ENCODE measurements around the gene PRSS38. TPM values are rescaled to one million over a fixed set of nuclear protein-coding genes. Genes with fewer than 3 reads are reported as not detected.

PRSS38 gene
- total RNA-seq, 1 donor from 2014 or later: not detected

- intact Hi-C loops (cut with micrococcal nuclease): no loop called here
Measured at GRCh38 chr1:227778401-227778947, 37.0 kb upstream of the PRSS38 start.

DNA sequence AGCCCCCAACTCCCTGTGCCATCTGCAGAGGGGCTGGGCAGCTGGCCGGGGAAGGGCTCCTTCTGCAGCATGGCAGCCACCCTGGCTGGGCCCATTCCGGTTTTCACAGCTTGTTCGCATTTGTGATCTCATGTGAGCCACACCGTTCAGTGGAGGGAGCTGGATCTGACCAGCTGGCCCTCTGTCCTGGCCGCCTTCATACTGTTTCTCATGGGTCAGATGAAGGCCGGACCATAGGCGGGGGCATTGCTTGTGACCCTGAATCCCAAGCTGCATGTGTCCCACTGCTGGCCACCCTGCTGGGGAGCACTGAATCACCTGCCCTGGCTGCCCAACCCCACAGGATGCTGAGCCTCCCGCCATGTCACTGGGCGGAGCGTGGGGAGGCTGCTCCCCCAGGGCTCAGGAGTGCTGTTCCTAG lies 36.4 kb upstream of the PRSS38 start:
- intact Hi-C loops (cut with micrococcal nuclease): no loop called here

DNA sequence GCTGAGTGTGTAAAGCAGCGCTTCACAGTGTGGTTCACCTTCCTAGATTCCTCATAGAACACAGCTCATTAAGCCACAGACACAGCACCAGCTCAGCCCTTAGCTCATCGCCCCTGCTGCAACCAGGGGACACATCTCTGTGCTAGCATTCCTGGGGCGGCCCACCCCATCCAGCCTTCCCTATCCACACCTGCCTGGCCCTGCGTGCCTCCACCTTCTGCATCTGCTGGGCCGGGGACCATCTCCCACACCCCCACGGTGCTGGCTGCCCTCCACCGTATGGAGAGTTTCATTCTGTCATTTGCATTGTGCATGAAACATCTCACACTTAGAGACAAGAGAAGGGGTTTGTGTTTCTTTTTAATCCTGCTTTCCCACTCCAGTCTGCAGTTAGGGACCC lies 35.8 kb upstream of the PRSS38 start:
- intact Hi-C loops (cut with micrococcal nuclease): no loop called here

- intact Hi-C loops (cut with micrococcal nuclease): no loop called here
Measured at GRCh38 chr1:227780101-227781044, 35.1 kb upstream of the PRSS38 start.

DNA sequence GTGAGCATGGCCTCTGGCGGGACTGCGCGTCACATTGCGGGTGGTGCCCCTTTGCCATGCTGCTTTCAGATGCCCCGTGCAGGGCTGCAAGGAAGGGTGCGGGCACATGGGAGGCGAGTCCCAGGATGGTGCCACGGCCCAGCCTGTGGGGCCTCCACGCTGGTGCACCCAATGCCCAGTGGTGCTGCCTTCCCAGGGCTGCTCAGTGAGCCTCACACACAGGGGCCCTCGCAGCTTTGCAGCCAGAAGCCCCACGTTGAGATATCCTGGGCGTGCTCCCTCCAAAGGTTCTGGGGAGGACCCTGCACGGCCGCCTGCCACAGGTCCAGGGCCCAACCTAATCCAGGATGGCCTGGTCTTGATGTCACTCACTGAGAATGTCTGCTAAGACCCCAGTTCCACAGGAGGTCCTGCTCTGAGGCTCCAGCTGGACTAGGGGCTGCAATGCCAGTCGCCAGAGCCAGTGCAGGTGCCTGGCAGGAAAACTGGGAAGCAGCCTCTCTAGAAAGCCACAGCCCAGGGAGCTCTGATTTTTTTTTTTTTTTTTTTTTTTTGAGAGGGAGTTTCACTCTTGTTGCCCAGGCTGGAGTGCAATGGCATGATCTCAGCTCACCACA lies 34.1 kb upstream of the PRSS38 start:
- intact Hi-C loops (cut with micrococcal nuclease): no loop called here

GRCh38 chr1:227782226-227782625 lies 33.2 kb upstream of the PRSS38 start:
- intact Hi-C loops (cut with micrococcal nuclease): no loop called here

GRCh38 chr1:227785094-227785804 lies 30.2 kb upstream of the PRSS38 start:
- intact Hi-C loops (cut with micrococcal nuclease): loop anchor here (5.0 kb wide), 1 partner anchor 677 kb away; no protein-coding TSS in a partner anchor

DNA sequence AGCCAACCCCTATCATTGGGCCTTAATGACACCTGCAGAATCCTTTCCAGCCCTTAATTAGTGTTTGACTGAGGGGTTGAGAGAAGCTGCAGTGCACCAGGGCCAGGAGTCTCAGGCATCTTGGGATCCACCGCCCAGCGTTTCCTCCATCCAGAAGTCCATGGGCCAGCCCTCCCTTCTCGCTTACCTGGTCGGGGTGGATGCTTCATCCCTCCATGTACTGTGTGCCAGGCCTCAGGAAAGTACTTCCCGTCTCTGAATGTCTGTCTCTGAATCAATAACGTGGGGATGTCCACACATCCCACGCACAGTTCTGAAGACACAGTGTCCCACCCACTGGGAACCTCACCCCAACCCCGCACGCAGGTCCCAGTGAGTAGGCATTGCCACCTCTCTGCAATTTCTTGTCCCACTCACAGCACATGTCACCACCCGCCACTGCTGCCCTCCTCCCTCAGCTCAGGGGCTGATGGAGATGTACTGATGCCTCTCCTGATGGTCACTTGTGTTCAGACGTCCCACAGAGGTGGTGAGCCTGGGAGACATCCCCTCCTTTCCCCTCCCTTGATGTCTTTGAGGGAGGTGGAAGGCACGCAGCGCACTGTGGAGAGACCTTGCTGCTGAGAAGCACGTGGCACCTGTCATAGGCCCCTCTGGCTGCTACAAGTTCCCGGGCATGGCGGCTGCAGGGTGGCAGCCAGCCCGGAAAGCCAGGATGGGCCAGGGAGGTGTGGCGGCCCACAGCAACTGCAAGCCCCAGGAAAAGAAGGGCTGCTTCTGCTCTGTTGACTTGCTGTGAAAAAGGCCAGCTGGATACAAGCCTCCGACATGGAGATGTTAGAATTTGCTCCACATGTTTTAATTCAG lies 29.4 kb upstream of the PRSS38 start:
- intact Hi-C loops (cut with micrococcal nuclease): loop anchor here (2.0 to 5.0 kb wide), 2 partner anchors 317 to 676 kb away; partner anchors contain the start of gene C1orf35

DNA sequence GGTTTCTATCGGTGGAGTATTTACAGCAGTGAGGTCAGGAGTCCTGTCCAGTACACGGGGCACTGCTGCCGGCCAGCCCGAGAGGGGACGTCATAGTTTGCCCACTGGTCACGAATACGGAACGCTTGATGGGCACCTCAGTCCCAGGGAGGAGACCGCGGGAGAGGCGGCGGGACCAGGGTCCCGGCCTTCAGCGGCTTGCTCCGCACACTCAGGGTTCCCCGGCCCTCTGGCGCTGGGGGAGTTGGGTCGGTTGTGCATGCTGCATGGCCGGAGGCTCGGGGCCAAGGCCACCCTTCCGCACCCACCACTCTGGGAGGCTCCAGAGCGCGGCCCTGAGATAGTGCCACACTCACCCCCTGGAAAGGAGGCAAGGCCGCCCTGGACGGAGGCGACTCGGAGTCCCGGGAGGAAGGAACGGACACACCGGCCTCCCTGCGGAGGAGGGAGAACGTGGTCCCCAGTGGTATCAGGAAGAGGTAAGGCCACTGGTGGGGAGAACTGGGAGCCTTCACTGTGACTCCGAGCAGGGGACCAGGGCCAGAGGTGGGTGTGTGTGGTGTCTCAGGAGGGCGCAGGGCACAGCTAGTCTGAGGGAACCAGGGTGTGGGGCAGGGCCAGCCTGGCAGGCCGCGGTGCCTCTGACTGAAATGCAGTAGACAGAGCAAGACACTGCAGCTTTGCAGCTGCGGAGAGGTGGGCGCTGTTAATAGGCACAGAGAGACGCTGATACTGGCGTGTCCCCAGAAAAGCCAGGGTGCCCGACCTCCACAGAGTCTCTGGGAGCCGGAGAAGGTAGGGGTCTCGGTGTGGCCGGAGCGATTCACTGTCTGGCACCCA lies 28.6 kb upstream of the PRSS38 start:
- intact Hi-C loops (cut with micrococcal nuclease): loop anchor here (2.0 to 5.0 kb wide), 2 partner anchors 316 to 675 kb away; partner anchors contain the start of gene C1orf35

DNA sequence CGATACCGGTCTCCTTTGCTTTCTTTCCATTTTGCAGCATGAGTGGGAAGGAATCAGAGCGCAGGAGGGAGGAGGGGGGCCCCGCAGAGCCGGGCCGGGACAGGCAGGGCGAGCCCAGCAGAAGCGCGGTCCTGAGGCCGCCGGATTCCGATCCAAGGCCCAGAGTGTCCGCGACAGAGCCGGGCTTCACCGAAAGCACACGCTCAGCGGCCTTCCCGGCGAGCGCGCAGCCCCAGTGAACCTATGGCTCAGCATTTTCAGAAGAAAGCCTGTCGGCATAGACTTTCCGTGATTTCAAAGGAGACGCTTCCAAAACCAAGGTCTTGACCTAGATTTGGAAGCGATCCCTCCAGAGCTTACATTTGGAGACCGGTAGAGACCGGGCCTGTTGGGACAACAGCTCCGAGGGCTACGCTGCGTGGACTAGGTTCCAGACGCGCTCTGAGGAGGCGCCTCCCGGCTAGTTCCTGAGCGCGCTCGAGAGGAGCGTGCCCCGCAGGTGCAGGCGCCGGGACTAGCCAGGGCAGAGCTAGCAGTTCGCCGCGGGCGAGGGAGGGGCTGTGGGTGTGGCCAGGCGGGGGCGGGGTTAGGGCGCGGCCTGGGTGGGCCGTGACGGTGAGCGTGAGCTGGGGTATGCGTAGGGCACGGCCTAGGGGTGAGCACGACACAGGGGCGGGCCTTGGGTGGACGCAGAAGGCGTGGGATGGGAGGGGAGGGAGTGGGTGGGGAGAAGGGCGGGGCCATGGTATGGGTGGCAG lies 27.8 kb upstream of the PRSS38 start:
- intact Hi-C loops (cut with micrococcal nuclease): loop anchor here (1.0 to 5.0 kb wide), 11 partner anchors 21 to 675 kb away; partner anchors contain the start of genes ARF1, C1orf35, GUK1 and IBA57

- intact Hi-C loops (cut with micrococcal nuclease): loop anchor here (1.0 to 5.0 kb wide), 10 partner anchors 22 to 674 kb away; partner anchors contain the start of genes ARF1, GUK1, IBA57 and JMJD4
Measured at GRCh38 chr1:227788271-227789083, 27.0 kb upstream of the PRSS38 start.

DNA sequence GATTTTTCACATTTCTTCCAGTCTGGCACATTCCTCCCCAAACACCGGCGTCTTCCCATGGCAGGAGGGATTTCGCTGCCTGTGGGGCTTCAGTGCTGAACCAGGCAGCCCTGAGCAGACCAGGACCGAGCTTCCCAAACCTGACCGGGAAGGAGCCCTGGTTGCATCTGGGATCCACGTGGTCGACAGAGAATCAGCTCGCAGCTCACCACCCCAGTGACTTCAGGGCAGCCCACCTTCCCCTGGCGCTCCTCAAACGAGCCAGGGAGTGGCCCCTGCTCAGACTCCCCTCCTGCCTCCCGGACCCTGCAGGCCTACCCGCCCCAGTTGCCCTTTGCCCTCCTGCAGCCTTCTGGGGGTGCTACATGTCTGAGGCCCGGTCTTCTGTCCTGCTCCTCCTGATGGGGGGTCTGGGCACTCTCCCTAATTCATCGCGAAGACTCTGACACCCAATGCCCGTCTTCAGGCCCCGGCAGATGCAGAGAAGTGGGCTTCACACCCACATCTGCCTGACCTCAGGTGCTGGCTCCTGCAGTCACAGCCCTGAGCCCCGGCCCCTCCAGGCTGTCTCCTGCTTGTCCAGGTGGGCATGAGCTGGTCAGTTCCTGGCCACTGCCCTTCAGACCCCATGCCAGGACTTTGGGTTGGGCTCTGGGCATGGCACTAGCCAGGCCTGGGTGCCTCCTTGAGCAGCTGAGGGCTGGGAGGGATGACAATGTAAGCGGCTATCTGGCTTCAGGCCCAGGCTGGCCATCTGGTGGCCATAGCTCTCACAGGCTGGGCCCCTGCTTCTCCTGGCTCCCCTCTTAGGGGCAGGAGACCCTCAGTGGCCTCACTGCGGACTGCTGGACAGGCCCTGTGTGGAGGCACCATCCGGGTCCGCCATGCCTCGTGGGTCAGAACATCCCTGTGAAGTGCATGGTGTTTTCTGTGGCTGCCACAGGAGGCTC lies 26.1 kb upstream of the PRSS38 start:
- intact Hi-C loops (cut with micrococcal nuclease): loop anchor here (5.0 kb wide), 1 partner anchor 673 kb away; no protein-coding TSS in a partner anchor

DNA sequence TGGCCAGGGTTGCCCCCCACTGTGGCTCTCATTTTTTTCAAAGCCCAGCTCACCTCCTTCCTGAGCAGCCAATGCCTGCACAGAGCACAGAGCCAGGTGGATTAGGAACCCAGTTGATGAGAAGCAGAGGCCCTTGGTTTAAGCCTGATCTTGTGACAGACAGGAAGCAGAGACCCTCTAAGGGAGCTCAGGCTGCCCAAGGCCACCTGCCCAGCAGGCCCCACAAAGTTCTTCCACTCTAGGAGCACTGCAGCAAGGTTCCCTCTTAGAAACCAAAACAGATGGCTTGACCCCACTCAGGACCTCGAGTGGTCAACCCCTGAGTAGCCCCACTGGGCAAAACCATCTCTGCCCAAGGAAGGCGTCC lies 25.5 kb upstream of the PRSS38 start:
- intact Hi-C loops (cut with micrococcal nuclease): no loop called here

GRCh38 chr1:227790868-227791267 lies 24.6 kb upstream of the PRSS38 start:
- intact Hi-C loops (cut with micrococcal nuclease): no loop called here

- intact Hi-C loops (cut with micrococcal nuclease): no loop called here
Measured at GRCh38 chr1:227791425-227792143, 23.9 kb upstream of the PRSS38 start.

Data from T-helper 2 cell treated with Interferon-gamma antibody and Interleukin-4, amounts not matched to agents 100 ng/mL and 5 ng/mL, for 36 hours (primary cell).